Liver (tissue), 9 donors: ENCODE data around the gene ZNF254. TPM values are rescaled to one million over a fixed set of nuclear protein-coding genes. Genes with fewer than 3 reads are reported as not detected.
"Not testable (repeated sequence)": the region's sequence is repeated elsewhere in the genome, so short reads cannot be mapped to it uniquely, and the experiment has no call there.

ENCODE experiments used
- DNase-seq: peaks from one replicate; pipeline ENCODE4 v3.0.0-alpha.2; 2017; ENCODE audit warnings: low spot score
- H3K27ac ChIP-seq, 2 donors: one replicate each; pipeline ENCODE4 v1.7.0; 2013; ENCODE audit warnings: inconsistent platforms in 2 of 2, low read length in 2 of 2, control low read depth in 1 of 2, low read depth in 1 of 2, mild to moderate bottlenecking in 1 of 2
- H3K27me3 ChIP-seq, 4 donors: one replicate each; pipeline versions ENCODE4 v1.6.1 to v1.7.0; 2013; ENCODE audit warnings: low read length in 3 of 4, inconsistent platforms in 1 of 4, mild to moderate bottlenecking in 1 of 4, moderate library complexity in 1 of 4; ENCODE audit not compliant: control insufficient read depth in 4 of 4, insufficient read depth in 4 of 4
- H3K36me3 ChIP-seq, 4 donors: one replicate each; pipeline versions ENCODE4 v1.6.1 to v1.7.0; 2013; ENCODE audit warnings: low read length in 3 of 4, mild to moderate bottlenecking in 3 of 4, low read depth in 1 of 4, moderate library complexity in 1 of 4; ENCODE audit not compliant: control insufficient read depth in 4 of 4, insufficient read depth in 3 of 4
- H3K4me1 ChIP-seq, 4 donors: one replicate each; pipeline versions ENCODE4 v1.6.1 to v1.7.0; 2013; ENCODE audit warnings: low read length in 3 of 4, mild to moderate bottlenecking in 3 of 4, moderate library complexity in 1 of 4; ENCODE audit not compliant: control insufficient read depth in 4 of 4, insufficient read depth in 4 of 4
- H3K4me3 ChIP-seq, 3 donors: one replicate each; pipeline versions ENCODE4 v1.6.1 to v1.7.0; 2013; ENCODE audit warnings: low read length in 3 of 3, control low read depth in 1 of 3, low read depth in 1 of 3, mild to moderate bottlenecking in 1 of 3
- H3K9ac ChIP-seq, 2 donors: one replicate each; pipeline ENCODE4 v1.7.0; 2013; ENCODE audit warnings: low read length in 2 of 2, mild to moderate bottlenecking in 2 of 2, moderate library complexity in 2 of 2, control low read depth in 1 of 2, low read depth in 1 of 2
- H3K9me3 ChIP-seq, 4 donors: one replicate each; pipeline versions ENCODE4 v1.6.1 to v1.7.0; 2013; ENCODE audit warnings: low read length in 3 of 4; ENCODE audit not compliant: control insufficient read depth in 4 of 4
- CTCF ChIP-seq: fragments of 150-350 bp; IDR thresholded peaks from 2 replicates; pipeline ENCODE4 v1.5.1; 2017; ENCODE audit warnings: improper control_type of control experiment, low read depth, low read length; ENCODE audit not compliant: missing input control
- FOXA1 ChIP-seq: IDR thresholded peaks from 2 replicates; pipeline ENCODE4 v1.6.1; 2016; ENCODE audit warnings: antibody characterized with exemption
- FOXA2 ChIP-seq: IDR thresholded peaks from 2 replicates; pipeline ENCODE4 v1.6.1; 2016; ENCODE audit warnings: antibody characterized with exemption
- GABPA ChIP-seq, 2 donors: IDR thresholded peaks in 1 of 2; conservative IDR thresholded peaks in 1 of 2; 2 replicates each; pipeline ENCODE4 v1.6.1; 2016; ENCODE audit warnings: antibody characterized with exemption in 2 of 2, mild to moderate bottlenecking in 1 of 2, moderate library complexity in 1 of 2
- HNF4A ChIP-seq, 2 donors: conservative IDR thresholded peaks; 2 replicates each; pipeline ENCODE4 v1.6.1; 2016; ENCODE audit warnings: antibody characterized with exemption in 2 of 2, mild to moderate bottlenecking in 2 of 2
- HNF4G ChIP-seq: IDR thresholded peaks from 2 replicates; pipeline ENCODE4 v1.6.1; 2016; ENCODE audit warnings: antibody characterized with exemption
- NR2F2 ChIP-seq: IDR thresholded peaks from 2 replicates; pipeline ENCODE4 v1.6.1; 2016; ENCODE audit warnings: antibody characterized with exemption
- RAD21 ChIP-seq, 2 donors: IDR thresholded peaks; 2 replicates each; pipeline ENCODE4 v1.6.1; 2016; ENCODE audit warnings: antibody characterized with exemption in 2 of 2, mild to moderate bottlenecking in 2 of 2
- RXRA ChIP-seq, 2 donors: IDR thresholded peaks; 2 replicates each; pipeline ENCODE4 v1.6.1; 2017 to 2018; ENCODE audit warnings: antibody characterized with exemption in 2 of 2, mild to moderate bottlenecking in 1 of 2
- SP1 ChIP-seq: IDR thresholded peaks from 2 replicates; pipeline ENCODE4 v1.6.1; 2018; ENCODE audit warnings: antibody characterized with exemption, mild to moderate bottlenecking
- TAF1 ChIP-seq: conservative IDR thresholded peaks from 2 replicates; pipeline ENCODE4 v1.6.1; 2016; ENCODE audit warnings: antibody characterized with exemption, mild to moderate bottlenecking
- YY1 ChIP-seq: IDR thresholded peaks from 2 replicates; pipeline ENCODE4 v1.6.1; 2016; ENCODE audit warnings: antibody characterized with exemption, mild to moderate bottlenecking
- ZBTB33 ChIP-seq: IDR thresholded peaks from 2 replicates; pipeline ENCODE4 v1.6.1; 2016; ENCODE audit warnings: antibody characterized with exemption
- WGBS: extraction: QIAGEN DNeasy Blood & Tissue Kit; methylation state at CpG from one replicate; pipeline ENCODE4 v1.1.7; 2013; 5-methylcytosine and 5-hydroxymethylcytosine counted together
- polyA plus RNA-seq, 2 donors: library from polyadenylated mRNA; stranded (reverse) in 1 of 2; unstranded in 1 of 2; fragments of 200-250 nt in 1 of 2; fragments of >200 nt in 1 of 2; fragmentation: Nextera tagmentation in 1 of 2; extraction: Ambion mirVana in 1 of 2; gene quantifications; one replicate each; pipeline versions ENCODE4 v1.2.1 to v1.2.3, GENCODE V29; 2013 to 2015
- total RNA-seq, 2 donors: library from RNA; depleted of rRNA; stranded (reverse); fragments of >200 nt; gene quantifications; one replicate each; pipeline ENCODE4 v1.2.3, GENCODE V29; 2014
- TF ChIP-seq, protein P1 (sequence below): IDR thresholded peaks from 2 replicates; pipeline ENCODE4 v1.6.1; 2016; ENCODE audit warnings: antibody characterized with exemption
- TF ChIP-seq, protein P2 (sequence below): IDR thresholded peaks from 2 replicates; pipeline ENCODE4 v1.6.1; 2016; ENCODE audit warnings: antibody characterized with exemption, mild to moderate bottlenecking
- donor health status: healthy.
- donor health status: healthy.
- donor health status: healthy.
- donor health status: healthy.
- donor health status: healthy.

ZNF254 gene
- 1 to 10 TPM; 8.4 to 9.0 TPM for total RNA-seq
- polyA plus RNA-seq, result 1 to 10 TPM; 2.4 to 3.4 TPM

DNA sequence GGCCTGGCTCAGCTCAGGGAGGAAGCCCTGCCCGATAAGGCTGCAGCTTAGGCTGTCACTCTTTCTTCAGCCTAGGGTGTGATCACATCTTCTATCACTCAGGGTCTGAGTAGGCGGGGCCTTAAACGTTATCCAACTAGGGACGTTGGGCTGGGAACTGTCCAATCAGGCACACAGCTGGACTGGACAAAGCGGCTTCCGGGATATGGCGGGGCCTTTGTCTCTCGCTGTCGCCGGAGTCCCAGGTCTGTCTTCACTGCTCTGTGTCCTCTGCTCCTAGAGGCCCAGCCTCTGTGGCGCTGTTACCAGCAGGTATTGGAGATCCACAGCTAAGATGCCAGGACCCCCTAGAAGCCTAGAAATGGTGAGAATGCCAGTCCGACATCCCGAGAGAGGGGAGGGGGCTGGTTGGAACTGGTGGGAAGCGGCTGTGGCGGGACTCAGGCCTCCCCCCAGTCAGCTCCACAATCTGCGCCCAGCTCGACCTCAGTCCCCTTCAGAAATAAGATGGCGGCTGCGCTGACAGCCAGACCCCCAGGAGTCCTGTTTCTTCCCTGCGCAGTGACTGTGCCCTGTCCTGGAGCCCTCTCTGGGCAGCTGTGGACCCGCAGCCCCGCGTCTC lies at the start of gene ZNF254:
Gene ZNF254, plus strand, starts transcription at position 214 of the 622 bp plus-strand sequence. Its CDS starts 121 bp downstream, at position 335.
- H3K9me3 ChIP-seq, result peaks cover 0 to 3% (median 0%) of the 10 kb centered on the region in 4 donors

GRCh38 chr19:24040621-24041020 lies 46.4 kb upstream of the ZNF254 start:
- Histone ChIP-seq H3K4me3 (no peak overlapping the region), H3K4me1 (peaks cover 0 to 3% (median 3%) of the 10 kb centered on the region in 4 donors), H3K36me3 (peaks cover 2 to 12% (median 11%) of the 10 kb centered on the region in 4 donors), H3K9ac (no peak overlapping the region), H3K27ac (no peak overlapping the region), H3K27me3 (no peaks in the 10 kb centered on the region), H3K9me3 (no peaks in the 10 kb centered on the region)
- DNase-seq, result no peak
- WGBS, result 98% methylated on average over 3 of the region's 3 CpGs
- TF ChIP-seq CTCF (no peak), RAD21 (IDR thresholded peaks at IDR 0.05) (no peak), FOXA1 (no peak), ZBTB33 (no peak), FOXA2 (no peak), NR2F2 (no peak)
- TF ChIP-seq, protein P1, sequence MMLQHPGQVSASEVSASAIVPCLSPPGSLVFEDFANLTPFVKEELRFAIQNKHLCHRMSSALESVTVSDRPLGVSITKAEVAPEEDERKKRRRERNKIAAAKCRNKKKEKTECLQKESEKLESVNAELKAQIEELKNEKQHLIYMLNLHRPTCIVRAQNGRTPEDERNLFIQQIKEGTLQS, result no peak
- TF ChIP-seq, protein P2, sequence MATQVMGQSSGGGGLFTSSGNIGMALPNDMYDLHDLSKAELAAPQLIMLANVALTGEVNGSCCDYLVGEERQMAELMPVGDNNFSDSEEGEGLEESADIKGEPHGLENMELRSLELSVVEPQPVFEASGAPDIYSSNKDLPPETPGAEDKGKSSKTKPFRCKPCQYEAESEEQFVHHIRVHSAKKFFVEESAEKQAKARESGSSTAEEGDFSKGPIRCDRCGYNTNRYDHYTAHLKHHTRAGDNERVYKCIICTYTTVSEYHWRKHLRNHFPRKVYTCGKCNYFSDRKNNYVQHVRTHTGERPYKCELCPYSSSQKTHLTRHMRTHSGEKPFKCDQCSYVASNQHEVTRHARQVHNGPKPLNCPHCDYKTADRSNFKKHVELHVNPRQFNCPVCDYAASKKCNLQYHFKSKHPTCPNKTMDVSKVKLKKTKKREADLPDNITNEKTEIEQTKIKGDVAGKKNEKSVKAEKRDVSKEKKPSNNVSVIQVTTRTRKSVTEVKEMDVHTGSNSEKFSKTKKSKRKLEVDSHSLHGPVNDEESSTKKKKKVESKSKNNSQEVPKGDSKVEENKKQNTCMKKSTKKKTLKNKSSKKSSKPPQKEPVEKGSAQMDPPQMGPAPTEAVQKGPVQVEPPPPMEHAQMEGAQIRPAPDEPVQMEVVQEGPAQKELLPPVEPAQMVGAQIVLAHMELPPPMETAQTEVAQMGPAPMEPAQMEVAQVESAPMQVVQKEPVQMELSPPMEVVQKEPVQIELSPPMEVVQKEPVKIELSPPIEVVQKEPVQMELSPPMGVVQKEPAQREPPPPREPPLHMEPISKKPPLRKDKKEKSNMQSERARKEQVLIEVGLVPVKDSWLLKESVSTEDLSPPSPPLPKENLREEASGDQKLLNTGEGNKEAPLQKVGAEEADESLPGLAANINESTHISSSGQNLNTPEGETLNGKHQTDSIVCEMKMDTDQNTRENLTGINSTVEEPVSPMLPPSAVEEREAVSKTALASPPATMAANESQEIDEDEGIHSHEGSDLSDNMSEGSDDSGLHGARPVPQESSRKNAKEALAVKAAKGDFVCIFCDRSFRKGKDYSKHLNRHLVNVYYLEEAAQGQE, result no peak

More for the DNA sequence above, at the start of gene ZNF254:
- Histone ChIP-seq H3K9ac (peak within 1 kb of the TSS in 1 of 2 donors; percentile 13), H3K27me3 (no peaks in the 10 kb centered on the region), H3K4me3 (peak within 1 kb of the TSS in 2 of 3 donors; percentile 50 to 53), H3K4me1 (no peaks in the 10 kb centered on the region), H3K36me3 (no peaks in the 10 kb centered on the region), H3K27ac (peak within 1 kb of the TSS; percentile 7 to 40)
- 24% methylated on average over 23 of the region's 23 CpGs for WGBS
- peak; percentile 83 for DNase-seq
- TF ChIP-seq HNF4A (conservative IDR thresholded peaks at IDR 0.05), result no peak
- TF ChIP-seq YY1, result peak; percentile 69
- peak; percentile 40 for TF ChIP-seq SP1
- no peak for TF ChIP-seq RXRA (IDR thresholded peaks at IDR 0.05)
- no peak for TF ChIP-seq HNF4G
- TF ChIP-seq TAF1, result peak; percentile 84
- no peak for TF ChIP-seq FOXA2
- TF ChIP-seq GABPA (IDR thresholded peaks at IDR 0.05 in 1 of 2, conservative IDR thresholded peaks at IDR 0.05 in 1 of 2), result no peak
- TF ChIP-seq, protein P2, result peak; percentile 15

DNA sequence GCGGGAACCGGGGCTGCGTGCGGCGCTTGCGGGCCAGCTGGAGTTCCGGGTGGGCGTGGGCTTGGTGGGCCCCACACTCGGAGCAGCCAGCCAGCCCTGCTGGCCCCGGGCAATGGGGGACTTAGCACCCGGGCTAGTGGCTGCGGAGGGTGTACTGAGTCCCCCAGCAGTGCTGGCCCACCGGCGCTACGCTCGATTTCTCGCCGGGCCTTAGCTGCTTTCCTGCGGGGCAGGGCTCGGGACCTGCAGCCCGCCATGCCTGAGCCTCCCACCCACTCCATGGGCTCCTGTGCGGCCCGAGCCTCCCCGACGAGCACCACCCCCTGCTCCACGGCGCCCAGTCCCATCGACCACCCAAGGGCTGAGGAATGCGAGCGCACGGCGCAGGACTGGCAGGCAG lies 45.7 kb upstream of the ZNF254 start:
- not testable (repeated sequence) for H3K27me3 ChIP-seq, H3K9me3 ChIP-seq, H3K27ac ChIP-seq, H3K4me3 ChIP-seq, H3K4me1 ChIP-seq, H3K9ac ChIP-seq, DNase-seq
- 95% methylated on average over 21 of the region's 32 CpGs for WGBS
- H3K36me3 ChIP-seq, result peaks cover 2 to 15% (median 12%) of the 10 kb centered on the region in 4 donors
